DMS114 treated with DMSO at 0.1 percent for 48 hours (cell line): ENCODE results near the gene CCDC91.

Experiments
- DNase-seq: peaks from one replicate; lab custom pipeline; 2025; ENCODE audit not compliant: unreplicated experiment; lab: John Stamatoyannopoulos, UW

CCDC91 gene

GRCh38 chr12:28190321-28191050 lies at the start of gene CCDC91:
TSS of gene CCDC91 (plus strand) at chr12:28190456. CDS start at chr12:28257216, 66,760 bp downstream.
- peak; percentile 29 for DNase-seq

GRCh38 chr12:28144059-28144458 lies 46.2 kb upstream of the CCDC91 start:
- DNase-seq: no peak

GRCh38 chr12:28144532-28144931 lies 45.7 kb upstream of the CCDC91 start:
- no peak for DNase-seq

- DNase-seq: no peak
Observed at GRCh38 chr12:28145216-28145615, 45.0 kb upstream of the CCDC91 start.

- no peak for DNase-seq
Observed at GRCh38 chr12:28149279-28149678, 41.0 kb upstream of the CCDC91 start.

- DNase-seq: no peak
Observed at GRCh38 chr12:28156362-28156761, 33.9 kb upstream of the CCDC91 start.

- no peak for DNase-seq
Observed at GRCh38 chr12:28156804-28157203, 33.5 kb upstream of the CCDC91 start.

- no peak for DNase-seq
Observed at GRCh38 chr12:28158353-28158752, 31.9 kb upstream of the CCDC91 start.

- no peak for DNase-seq
Observed at GRCh38 chr12:28159688-28160087, 30.6 kb upstream of the CCDC91 start.

- no peak for DNase-seq
Observed at GRCh38 chr12:28161697-28162096, 28.6 kb upstream of the CCDC91 start.

GRCh38 chr12:28162697-28163096 lies 27.6 kb upstream of the CCDC91 start:
- no peak for DNase-seq

- DNase-seq: no peak
Observed at GRCh38 chr12:28164644-28165275, 25.5 kb upstream of the CCDC91 start.

GRCh38 chr12:28167981-28168485 lies 22.2 kb upstream of the CCDC91 start:
- DNase-seq: no peak

GRCh38 chr12:28171356-28172060 lies 18.7 kb upstream of the CCDC91 start:
- no peak for DNase-seq

GRCh38 chr12:28172434-28173030 lies 17.7 kb upstream of the CCDC91 start:
- peak; percentile 24 for DNase-seq

GRCh38 chr12:28173440-28173839 lies 16.8 kb upstream of the CCDC91 start:
- no peak for DNase-seq

- DNase-seq: no peak
Observed at GRCh38 chr12:28175098-28175589, 15.1 kb upstream of the CCDC91 start.

- no peak for DNase-seq
Observed at GRCh38 chr12:28176295-28176694, 14.0 kb upstream of the CCDC91 start.

- DNase-seq: no peak
Observed at GRCh38 chr12:28177461-28177860, 12.8 kb upstream of the CCDC91 start.

- DNase-seq: no peak
Observed at GRCh38 chr12:28177905-28178304, 12.4 kb upstream of the CCDC91 start.

- no peak for DNase-seq
Observed at GRCh38 chr12:28178775-28179174, 11.5 kb upstream of the CCDC91 start.
